ENCODE measurements around the gene ARID1A. TPM values are rescaled to one million over a fixed set of nuclear protein-coding genes. Genes with fewer than 3 reads are reported as not detected.

The ARID1A gene
- total and polyA plus RNA-seq, 9 of the 15 experiments (the other 6 are each of a cell fraction or from before 2014, with no cell fraction given) = 8.3 to 88.3 (median 22.5) TPM

DNA sequence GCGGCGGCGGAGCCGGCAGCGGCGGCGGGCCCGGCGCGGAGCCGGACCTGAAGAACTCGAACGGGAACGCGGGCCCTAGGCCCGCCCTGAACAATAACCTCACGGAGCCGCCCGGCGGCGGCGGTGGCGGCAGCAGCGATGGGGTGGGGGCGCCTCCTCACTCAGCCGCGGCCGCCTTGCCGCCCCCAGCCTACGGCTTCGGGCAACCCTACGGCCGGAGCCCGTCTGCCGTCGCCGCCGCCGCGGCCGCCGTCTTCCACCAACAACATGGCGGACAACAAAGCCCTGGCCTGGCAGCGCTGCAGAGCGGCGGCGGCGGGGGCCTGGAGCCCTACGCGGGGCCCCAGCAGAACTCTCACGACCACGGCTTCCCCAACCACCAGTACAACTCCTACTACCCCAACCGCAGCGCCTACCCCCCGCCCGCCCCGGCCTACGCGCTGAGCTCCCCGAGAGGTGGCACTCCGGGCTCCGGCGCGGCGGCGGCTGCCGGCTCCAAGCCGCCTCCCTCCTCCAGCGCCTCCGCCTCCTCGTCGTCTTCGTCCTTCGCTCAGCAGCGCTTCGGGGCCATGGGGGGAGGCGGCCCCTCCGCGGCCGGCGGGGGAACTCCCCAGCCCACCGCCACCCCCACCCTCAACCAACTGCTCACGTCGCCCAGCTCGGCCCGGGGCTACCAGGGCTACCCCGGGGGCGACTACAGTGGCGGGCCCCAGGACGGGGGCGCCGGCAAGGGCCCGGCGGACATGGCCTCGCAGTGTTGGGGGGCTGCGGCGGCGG is 1.0 kb downstream of the ARID1A start (continued):
- TF ChIP-seq JUN (IDR thresholded peaks at IDR 0.05; ENCODE audit: borderline replicate concordance, low read depth, low read length) = no peak
- no peak for TF ChIP-seq JUN (CRISPR knock-in tag; IDR thresholded peaks at IDR 0.05; ENCODE audit: borderline replicate concordance)
- TF ChIP-seq, protein P1, sequence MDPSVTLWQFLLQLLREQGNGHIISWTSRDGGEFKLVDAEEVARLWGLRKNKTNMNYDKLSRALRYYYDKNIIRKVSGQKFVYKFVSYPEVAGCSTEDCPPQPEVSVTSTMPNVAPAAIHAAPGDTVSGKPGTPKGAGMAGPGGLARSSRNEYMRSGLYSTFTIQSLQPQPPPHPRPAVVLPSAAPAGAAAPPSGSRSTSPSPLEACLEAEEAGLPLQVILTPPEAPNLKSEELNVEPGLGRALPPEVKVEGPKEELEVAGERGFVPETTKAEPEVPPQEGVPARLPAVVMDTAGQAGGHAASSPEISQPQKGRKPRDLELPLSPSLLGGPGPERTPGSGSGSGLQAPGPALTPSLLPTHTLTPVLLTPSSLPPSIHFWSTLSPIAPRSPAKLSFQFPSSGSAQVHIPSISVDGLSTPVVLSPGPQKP (CRISPR knock-in tag; IDR thresholded peaks at IDR 0.05) = no peak
- no peak for TF ChIP-seq DDX20 (tag; IDR thresholded peaks at IDR 0.05; ENCODE audit: low read depth)
- TF ChIP-seq ZNF445 (CRISPR knock-in tag; IDR thresholded peaks at IDR 0.05; ENCODE audit: low read depth) = no peak
- TF ChIP-seq, protein P2, sequence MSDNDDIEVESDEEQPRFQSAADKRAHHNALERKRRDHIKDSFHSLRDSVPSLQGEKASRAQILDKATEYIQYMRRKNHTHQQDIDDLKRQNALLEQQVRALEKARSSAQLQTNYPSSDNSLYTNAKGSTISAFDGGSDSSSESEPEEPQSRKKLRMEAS (CRISPR knock-in tag; IDR thresholded peaks at IDR 0.05) = no peak
- TF ChIP-seq LEF1 (IDR thresholded peaks at IDR 0.05) = no peak
- TF ChIP-seq KDM2B (CRISPR knock-in tag; IDR thresholded peaks at IDR 0.05) = no peak
- no peak; the same call in 1 of the 2 replicates for TF ChIP-seq ZNF239 (CRISPR knock-in tag; IDR thresholded peaks at IDR 0.05)
- no peak for TF ChIP-seq JUND (IDR thresholded peaks at IDR 0.05; ENCODE audit: borderline replicate concordance, low read depth, low read length)
- no peak for TF ChIP-seq JUND (tag; IDR thresholded peaks at IDR 0.05; ENCODE audit: borderline replicate concordance, low read depth, low read length)
- no peak; the same call in 1 of the 2 replicates for TF ChIP-seq FOXP1 (CRISPR knock-in tag; IDR thresholded peaks at IDR 0.05)
- TF ChIP-seq, protein P3, sequence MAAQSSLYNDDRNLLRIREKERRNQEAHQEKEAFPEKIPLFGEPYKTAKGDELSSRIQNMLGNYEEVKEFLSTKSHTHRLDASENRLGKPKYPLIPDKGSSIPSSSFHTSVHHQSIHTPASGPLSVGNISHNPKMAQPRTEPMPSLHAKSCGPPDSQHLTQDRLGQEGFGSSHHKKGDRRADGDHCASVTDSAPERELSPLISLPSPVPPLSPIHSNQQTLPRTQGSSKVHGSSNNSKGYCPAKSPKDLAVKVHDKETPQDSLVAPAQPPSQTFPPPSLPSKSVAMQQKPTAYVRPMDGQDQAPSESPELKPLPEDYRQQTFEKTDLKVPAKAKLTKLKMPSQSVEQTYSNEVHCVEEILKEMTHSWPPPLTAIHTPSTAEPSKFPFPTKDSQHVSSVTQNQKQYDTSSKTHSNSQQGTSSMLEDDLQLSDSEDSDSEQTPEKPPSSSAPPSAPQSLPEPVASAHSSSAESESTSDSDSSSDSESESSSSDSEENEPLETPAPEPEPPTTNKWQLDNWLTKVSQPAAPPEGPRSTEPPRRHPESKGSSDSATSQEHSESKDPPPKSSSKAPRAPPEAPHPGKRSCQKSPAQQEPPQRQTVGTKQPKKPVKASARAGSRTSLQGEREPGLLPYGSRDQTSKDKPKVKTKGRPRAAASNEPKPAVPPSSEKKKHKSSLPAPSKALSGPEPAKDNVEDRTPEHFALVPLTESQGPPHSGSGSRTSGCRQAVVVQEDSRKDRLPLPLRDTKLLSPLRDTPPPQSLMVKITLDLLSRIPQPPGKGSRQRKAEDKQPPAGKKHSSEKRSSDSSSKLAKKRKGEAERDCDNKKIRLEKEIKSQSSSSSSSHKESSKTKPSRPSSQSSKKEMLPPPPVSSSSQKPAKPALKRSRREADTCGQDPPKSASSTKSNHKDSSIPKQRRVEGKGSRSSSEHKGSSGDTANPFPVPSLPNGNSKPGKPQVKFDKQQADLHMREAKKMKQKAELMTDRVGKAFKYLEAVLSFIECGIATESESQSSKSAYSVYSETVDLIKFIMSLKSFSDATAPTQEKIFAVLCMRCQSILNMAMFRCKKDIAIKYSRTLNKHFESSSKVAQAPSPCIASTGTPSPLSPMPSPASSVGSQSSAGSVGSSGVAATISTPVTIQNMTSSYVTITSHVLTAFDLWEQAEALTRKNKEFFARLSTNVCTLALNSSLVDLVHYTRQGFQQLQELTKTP (IDR thresholded peaks at IDR 0.05; ENCODE audit: low read depth in 1 of 2, partially characterized antibody in 2 of 2) = no peak
- no peak for TF ChIP-seq ZNF589 (CRISPR knock-in tag; IDR thresholded peaks at IDR 0.05; ENCODE audit: low read depth)
- TF ChIP-seq, protein P4, sequence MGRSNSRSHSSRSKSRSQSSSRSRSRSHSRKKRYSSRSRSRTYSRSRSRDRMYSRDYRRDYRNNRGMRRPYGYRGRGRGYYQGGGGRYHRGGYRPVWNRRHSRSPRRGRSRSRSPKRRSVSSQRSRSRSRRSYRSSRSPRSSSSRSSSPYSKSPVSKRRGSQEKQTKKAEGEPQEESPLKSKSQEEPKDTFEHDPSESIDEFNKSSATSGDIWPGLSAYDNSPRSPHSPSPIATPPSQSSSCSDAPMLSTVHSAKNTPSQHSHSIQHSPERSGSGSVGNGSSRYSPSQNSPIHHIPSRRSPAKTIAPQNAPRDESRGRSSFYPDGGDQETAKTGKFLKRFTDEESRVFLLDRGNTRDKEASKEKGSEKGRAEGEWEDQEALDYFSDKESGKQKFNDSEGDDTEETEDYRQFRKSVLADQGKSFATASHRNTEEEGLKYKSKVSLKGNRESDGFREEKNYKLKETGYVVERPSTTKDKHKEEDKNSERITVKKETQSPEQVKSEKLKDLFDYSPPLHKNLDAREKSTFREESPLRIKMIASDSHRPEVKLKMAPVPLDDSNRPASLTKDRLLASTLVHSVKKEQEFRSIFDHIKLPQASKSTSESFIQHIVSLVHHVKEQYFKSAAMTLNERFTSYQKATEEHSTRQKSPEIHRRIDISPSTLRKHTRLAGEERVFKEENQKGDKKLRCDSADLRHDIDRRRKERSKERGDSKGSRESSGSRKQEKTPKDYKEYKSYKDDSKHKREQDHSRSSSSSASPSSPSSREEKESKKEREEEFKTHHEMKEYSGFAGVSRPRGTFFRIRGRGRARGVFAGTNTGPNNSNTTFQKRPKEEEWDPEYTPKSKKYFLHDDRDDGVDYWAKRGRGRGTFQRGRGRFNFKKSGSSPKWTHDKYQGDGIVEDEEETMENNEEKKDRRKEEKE (IDR thresholded peaks at IDR 0.05; ENCODE audit: borderline replicate concordance in 1 of 2, control insufficient read depth in 1 of 2, low read depth in 2 of 2, low read length in 1 of 2) = no peak
- no peak for TF ChIP-seq NFE2 (IDR thresholded peaks at IDR 0.05; ENCODE audit: low read depth)
- no peak for TF ChIP-seq SLC30A9 (CRISPR knock-in tag; IDR thresholded peaks at IDR 0.05)
- no peak for TF ChIP-seq PHF21A (IDR thresholded peaks at IDR 0.05; ENCODE audit: borderline replicate concordance, low read depth)
- TF ChIP-seq RBM34 (IDR thresholded peaks at IDR 0.05; ENCODE audit: borderline replicate concordance, insufficient read depth, low read length) = no peak
- TF ChIP-seq NFATC3 (IDR thresholded peaks at IDR 0.05) = no peak

Measured in K562 (cell line).